ENCODE measurements around the gene EEF2KMT.
"Not testable (repeated sequence)": the region's sequence is repeated elsewhere in the genome, so short reads cannot be mapped to it uniquely, and the experiment has no call there.

DNA sequence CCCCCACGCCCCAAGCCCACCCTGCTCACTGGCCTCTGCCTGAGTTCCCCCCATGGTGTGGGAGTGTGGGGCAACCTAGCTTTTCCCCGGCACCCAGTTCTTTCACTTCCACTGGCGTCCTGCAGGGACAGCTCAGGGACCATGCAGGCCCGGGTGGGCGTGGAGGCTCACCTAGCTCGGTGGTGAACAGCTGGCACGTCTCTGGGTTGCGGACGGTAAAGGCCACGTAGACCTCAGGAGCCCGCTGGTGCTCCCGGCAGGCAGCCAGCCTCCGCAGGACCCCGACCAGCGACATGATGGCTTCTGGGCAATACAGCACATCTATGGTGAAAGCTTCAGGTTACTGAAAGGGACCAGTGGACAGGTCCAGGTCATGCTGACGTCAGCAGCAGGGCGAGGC, 8.7 kb downstream of the EEF2KMT start:
- TF ChIP-seq, protein P1, sequence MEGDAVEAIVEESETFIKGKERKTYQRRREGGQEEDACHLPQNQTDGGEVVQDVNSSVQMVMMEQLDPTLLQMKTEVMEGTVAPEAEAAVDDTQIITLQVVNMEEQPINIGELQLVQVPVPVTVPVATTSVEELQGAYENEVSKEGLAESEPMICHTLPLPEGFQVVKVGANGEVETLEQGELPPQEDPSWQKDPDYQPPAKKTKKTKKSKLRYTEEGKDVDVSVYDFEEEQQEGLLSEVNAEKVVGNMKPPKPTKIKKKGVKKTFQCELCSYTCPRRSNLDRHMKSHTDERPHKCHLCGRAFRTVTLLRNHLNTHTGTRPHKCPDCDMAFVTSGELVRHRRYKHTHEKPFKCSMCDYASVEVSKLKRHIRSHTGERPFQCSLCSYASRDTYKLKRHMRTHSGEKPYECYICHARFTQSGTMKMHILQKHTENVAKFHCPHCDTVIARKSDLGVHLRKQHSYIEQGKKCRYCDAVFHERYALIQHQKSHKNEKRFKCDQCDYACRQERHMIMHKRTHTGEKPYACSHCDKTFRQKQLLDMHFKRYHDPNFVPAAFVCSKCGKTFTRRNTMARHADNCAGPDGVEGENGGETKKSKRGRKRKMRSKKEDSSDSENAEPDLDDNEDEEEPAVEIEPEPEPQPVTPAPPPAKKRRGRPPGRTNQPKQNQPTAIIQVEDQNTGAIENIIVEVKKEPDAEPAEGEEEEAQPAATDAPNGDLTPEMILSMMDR (IDR thresholded peaks at IDR 0.05), result not testable (repeated sequence)
- not testable (repeated sequence) for TF ChIP-seq POLR2A (IDR thresholded peaks at IDR 0.05)
